ENCODE data around the gene C17orf107. TPM values are rescaled to one million over a fixed set of nuclear protein-coding genes. Genes with fewer than 3 reads are reported as not detected.

The C17orf107 gene
- total and polyA plus RNA-seq, 2 of the 13 experiments (the other 11 are each of a cell fraction or from before 2014, with no cell fraction given): 0.20 to 0.59 TPM

GRCh38 chr17:4948166-4948930, 49.0 kb downstream of the C17orf107 start, which contains the start of gene PFN1 (continued):
- TF ChIP-seq, protein P1, sequence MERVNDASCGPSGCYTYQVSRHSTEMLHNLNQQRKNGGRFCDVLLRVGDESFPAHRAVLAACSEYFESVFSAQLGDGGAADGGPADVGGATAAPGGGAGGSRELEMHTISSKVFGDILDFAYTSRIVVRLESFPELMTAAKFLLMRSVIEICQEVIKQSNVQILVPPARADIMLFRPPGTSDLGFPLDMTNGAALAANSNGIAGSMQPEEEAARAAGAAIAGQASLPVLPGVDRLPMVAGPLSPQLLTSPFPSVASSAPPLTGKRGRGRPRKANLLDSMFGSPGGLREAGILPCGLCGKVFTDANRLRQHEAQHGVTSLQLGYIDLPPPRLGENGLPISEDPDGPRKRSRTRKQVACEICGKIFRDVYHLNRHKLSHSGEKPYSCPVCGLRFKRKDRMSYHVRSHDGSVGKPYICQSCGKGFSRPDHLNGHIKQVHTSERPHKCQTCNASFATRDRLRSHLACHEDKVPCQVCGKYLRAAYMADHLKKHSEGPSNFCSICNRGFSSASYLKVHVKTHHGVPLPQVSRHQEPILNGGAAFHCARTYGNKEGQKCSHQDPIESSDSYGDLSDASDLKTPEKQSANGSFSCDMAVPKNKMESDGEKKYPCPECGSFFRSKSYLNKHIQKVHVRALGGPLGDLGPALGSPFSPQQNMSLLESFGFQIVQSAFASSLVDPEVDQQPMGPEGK (CRISPR knock-in tag; IDR thresholded peaks at IDR 0.05): peak; percentile 49
- TF ChIP-seq ZNF275 (CRISPR knock-in tag; IDR thresholded peaks at IDR 0.05; ENCODE audit: borderline replicate concordance) (peak; percentile 58; the same call in 1 of the 2 replicates), TFDP1 (CRISPR knock-in tag; IDR thresholded peaks at IDR 0.05; ENCODE audit: borderline replicate concordance) (0 out of 2 replicates have a peak, but pooled peaks have one; percentile 9), NRL (CRISPR knock-in tag; IDR thresholded peaks at IDR 0.05; ENCODE audit: borderline replicate concordance) (peak; percentile 54), ZNF446 (CRISPR knock-in tag; IDR thresholded peaks at IDR 0.05) (no peak; the same call in 1 of the 2 replicates), CHCHD3 (CRISPR knock-in tag; IDR thresholded peaks at IDR 0.05) (0 out of 2 replicates have a peak, but pooled peaks have one; percentile 10), RFX3 (CRISPR knock-in tag; IDR thresholded peaks at IDR 0.05) (no peak), ZNF468 (CRISPR knock-in tag; IDR thresholded peaks at IDR 0.05) (no peak), FIP1L1 (IDR thresholded peaks at IDR 0.05; ENCODE audit: borderline replicate concordance, insufficient read depth, low read depth, low read length) (no peak), JARID2 (CRISPR knock-in tag; IDR thresholded peaks at IDR 0.05; ENCODE audit: insufficient replicate concordance) (no peak), ZNF30 (CRISPR knock-in tag; IDR thresholded peaks at IDR 0.05) (no peak), SMYD3 (CRISPR knock-in tag; IDR thresholded peaks at IDR 0.05) (no peak; the same call in 1 of the 2 replicates), CSRNP1 (CRISPR knock-in tag; IDR thresholded peaks at IDR 0.05) (0 out of 2 replicates have a peak, but pooled peaks have one; percentile 52), MEF2D (CRISPR knock-in tag; IDR thresholded peaks at IDR 0.05) (no peak), ELF4 (CRISPR knock-in tag; IDR thresholded peaks at IDR 0.05; ENCODE audit: borderline replicate concordance) (no peak)
- TF ChIP-seq, protein P2, sequence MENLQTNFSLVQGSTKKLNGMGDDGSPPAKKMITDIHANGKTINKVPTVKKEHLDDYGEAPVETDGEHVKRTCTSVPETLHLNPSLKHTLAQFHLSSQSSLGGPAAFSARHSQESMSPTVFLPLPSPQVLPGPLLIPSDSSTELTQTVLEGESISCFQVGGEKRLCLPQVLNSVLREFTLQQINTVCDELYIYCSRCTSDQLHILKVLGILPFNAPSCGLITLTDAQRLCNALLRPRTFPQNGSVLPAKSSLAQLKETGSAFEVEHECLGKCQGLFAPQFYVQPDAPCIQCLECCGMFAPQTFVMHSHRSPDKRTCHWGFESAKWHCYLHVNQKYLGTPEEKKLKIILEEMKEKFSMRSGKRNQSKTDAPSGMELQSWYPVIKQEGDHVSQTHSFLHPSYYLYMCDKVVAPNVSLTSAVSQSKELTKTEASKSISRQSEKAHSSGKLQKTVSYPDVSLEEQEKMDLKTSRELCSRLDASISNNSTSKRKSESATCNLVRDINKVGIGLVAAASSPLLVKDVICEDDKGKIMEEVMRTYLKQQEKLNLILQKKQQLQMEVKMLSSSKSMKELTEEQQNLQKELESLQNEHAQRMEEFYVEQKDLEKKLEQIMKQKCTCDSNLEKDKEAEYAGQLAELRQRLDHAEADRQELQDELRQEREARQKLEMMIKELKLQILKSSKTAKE (CRISPR knock-in tag; IDR thresholded peaks at IDR 0.05; ENCODE audit: borderline replicate concordance): peak; percentile 40; the same call in 1 of the 2 replicates

Data from HepG2 (cell line).